Measurements from ENCODE around the gene SERPINE2.
"Not testable (repeated sequence)": the region's sequence is repeated elsewhere in the genome, so short reads cannot be mapped to it uniquely, and the experiment has no call there.

The SERPINE2 gene

GRCh38 chr2:224011837-224012236 lies 27.2 kb downstream of the SERPINE2 start:
- no peak for DNase-seq (ENCODE audit: low read depth)

GRCh38 chr2:224009605-224010315 lies 29.3 kb downstream of the SERPINE2 start:
- no peak for DNase-seq (ENCODE audit: low read depth)

GRCh38 chr2:224008702-224009261 lies 30.3 kb downstream of the SERPINE2 start:
- DNase-seq (ENCODE audit: low read depth): no peak

- no peak for DNase-seq (ENCODE audit: low read depth)
Observed at GRCh38 chr2:224004105-224004695, 34.9 kb downstream of the SERPINE2 start.

- DNase-seq (ENCODE audit: low read depth): not testable (repeated sequence)
Observed at GRCh38 chr2:224000662-224001061, 38.4 kb downstream of the SERPINE2 start.

- no peak for DNase-seq (ENCODE audit: low read depth)
Observed at GRCh38 chr2:223999862-224000261, 39.2 kb downstream of the SERPINE2 start.

- no peak for DNase-seq (ENCODE audit: low read depth)
Observed at GRCh38 chr2:223998948-223999347, 40.1 kb downstream of the SERPINE2 start.

GRCh38 chr2:223997938-223998337 lies 41.1 kb downstream of the SERPINE2 start:
- no peak for DNase-seq (ENCODE audit: low read depth)

GRCh38 chr2:223996391-223996790 lies 42.7 kb downstream of the SERPINE2 start:
- DNase-seq (ENCODE audit: low read depth): no peak

GRCh38 chr2:223995569-223995968 lies 43.5 kb downstream of the SERPINE2 start:
- peak; percentile 49 for DNase-seq (ENCODE audit: low read depth)

- no peak for DNase-seq (ENCODE audit: low read depth)
Observed at GRCh38 chr2:223994562-223995162, 44.4 kb downstream of the SERPINE2 start.

- peak; percentile 85 for DNase-seq (ENCODE audit: low read depth)
Observed at GRCh38 chr2:223993634-223994232, 45.4 kb downstream of the SERPINE2 start.

GRCh38 chr2:223991611-223992010 lies 47.5 kb downstream of the SERPINE2 start:
- no peak for DNase-seq (ENCODE audit: low read depth)

- DNase-seq (ENCODE audit: low read depth): no peak
Observed at GRCh38 chr2:223989856-223990232, 49.2 kb downstream of the SERPINE2 start.

GRCh38 chr2:223989206-223989855 lies 49.8 kb downstream of the SERPINE2 start:
- no peak for DNase-seq (ENCODE audit: low read depth)

GRCh38 chr2:223981241-223981640 lies 57.8 kb downstream of the SERPINE2 start:
- DNase-seq (ENCODE audit: low read depth): no peak

- no peak for DNase-seq (ENCODE audit: low read depth)
Observed at GRCh38 chr2:223980803-223981202, 58.3 kb downstream of the SERPINE2 start.

- no peak for DNase-seq (ENCODE audit: low read depth)
Observed at GRCh38 chr2:223980397-223980735, 58.7 kb downstream of the SERPINE2 start.

GRCh38 chr2:223979730-223980396 lies 59.2 kb downstream of the SERPINE2 start:
- no peak for DNase-seq (ENCODE audit: low read depth)

- DNase-seq (ENCODE audit: low read depth): no peak
Observed at GRCh38 chr2:223978451-223978850, 60.6 kb downstream of the SERPINE2 start.

GRCh38 chr2:223976635-223977226 lies 62.4 kb downstream of the SERPINE2 start:
- no peak for DNase-seq (ENCODE audit: low read depth)

All from fibroblast of the conjunctiva (primary cell).